Spinal cord (tissue), 10 donors: ENCODE measurements around the gene CHADL. TPM values are rescaled to one million over a fixed set of nuclear protein-coding genes. Genes with fewer than 3 reads are reported as not detected.

ENCODE experiments used
- DNase-seq, 6 donors: peaks; one replicate each; pipeline versions ENCODE4 v3.0.0 to v3.0.0-alpha.2; 2013 to 2015; ENCODE audit warnings: low spot score in 6 of 6, low read depth in 4 of 6
- H3K27ac ChIP-seq: one replicate; pipeline ENCODE4 v1.5.1; 2013; ENCODE audit warnings: low read depth, low read length, control low read depth
- H3K27me3 ChIP-seq: one replicate; pipeline ENCODE4 v1.6.1; 2013; ENCODE audit warnings: low read length; ENCODE audit not compliant: control insufficient read depth, insufficient read depth
- H3K36me3 ChIP-seq: one replicate; pipeline ENCODE4 v1.6.1; 2013; ENCODE audit warnings: low read length; ENCODE audit not compliant: control insufficient read depth, insufficient read depth
- H3K4me1 ChIP-seq: one replicate; pipeline ENCODE4 v1.6.1; 2013; ENCODE audit warnings: low read length; ENCODE audit not compliant: control insufficient read depth, insufficient read depth
- H3K4me3 ChIP-seq: one replicate; pipeline ENCODE4 v1.5.1; 2013; ENCODE audit warnings: low read depth, low read length, control low read depth
- H3K9me3 ChIP-seq: one replicate; pipeline ENCODE4 v1.6.1; 2013; ENCODE audit warnings: low read length; ENCODE audit not compliant: control insufficient read depth, insufficient read depth
- WGBS: methylation state at CpG from one replicate; pipeline ENCODE4 v1.1.5; 2013; ENCODE audit warnings: missing lambda C conversion rate; ENCODE audit not compliant: insufficient coverage; 5-methylcytosine and 5-hydroxymethylcytosine counted together
- polyA plus RNA-seq, 2 donors: library from polyadenylated mRNA; unstranded; fragments of 120-200 nt; gene quantifications; one replicate each; pipeline ENCODE4 v1.2.1, GENCODE V29; 2013; ENCODE audit not compliant: insufficient read length in 2 of 2
- total RNA-seq, 2 donors: library from RNA; depleted of rRNA in 1 of 2; stranded (reverse); fragments of 120-200 nt in 1 of 2; fragments of >200 nt in 1 of 2; gene quantifications; one replicate each; pipeline versions ENCODE4 v1.2.3 to v1.2.4, GENCODE V29; 2013 to 2014
- donor health status: healthy.

The CHADL gene
- total and polyA plus RNA-seq, 4 donors, result 23.2 to 48.2 (median 37.5) TPM

DNA sequence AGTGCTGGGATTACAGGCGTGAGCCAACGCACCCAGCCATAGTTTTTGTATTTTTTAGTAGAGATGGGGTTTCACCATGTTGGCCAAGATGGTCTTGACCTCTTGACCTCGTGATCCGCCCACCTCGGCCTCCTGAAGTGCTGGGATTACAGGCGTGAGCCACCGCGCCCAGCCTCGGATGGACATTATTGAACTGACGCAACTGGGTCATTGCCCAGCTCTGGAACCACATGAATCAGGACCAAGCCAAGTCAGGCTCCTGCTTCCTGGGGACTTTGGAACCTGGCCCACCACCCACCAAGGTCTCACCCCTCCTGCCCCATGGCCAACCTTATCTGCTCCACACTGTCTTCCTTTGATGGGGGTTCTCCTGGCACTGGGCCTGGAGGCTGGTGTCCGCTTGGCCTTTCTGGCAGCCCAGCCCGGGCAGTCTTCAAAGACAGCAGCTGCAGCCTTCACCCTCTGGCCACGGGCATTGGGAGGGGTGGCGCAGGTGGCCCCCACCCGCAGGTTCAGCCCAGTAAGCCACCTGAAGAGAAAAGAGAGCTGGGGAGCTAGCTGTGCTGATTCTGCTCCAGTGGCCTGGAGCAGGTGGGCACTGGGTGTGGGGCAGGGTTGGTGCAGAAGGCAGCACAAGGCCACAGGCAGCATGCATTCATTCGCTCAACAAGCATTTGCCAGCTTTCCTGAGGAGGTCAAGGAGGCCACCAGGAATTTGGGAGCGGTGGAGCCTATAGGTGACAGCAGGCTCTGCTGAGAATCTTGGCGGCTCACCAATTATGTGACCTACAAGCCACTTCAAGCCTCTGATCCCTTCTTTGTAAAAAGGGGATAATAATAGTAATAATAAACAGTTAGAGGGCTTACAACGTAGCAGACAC lies 5.7 kb downstream of the CHADL start:
- no peaks in the 10 kb centered on the region for H3K27me3 ChIP-seq
- H3K9me3 ChIP-seq, result no peaks in the 10 kb centered on the region
- no peak overlapping the region for H3K27ac ChIP-seq
- WGBS, result 85% methylated on average over 16 of the region's 19 CpGs
- H3K36me3 ChIP-seq, result peaks cover 44% of the 10 kb centered on the region
- peaks cover 38% of the 10 kb centered on the region for H3K4me1 ChIP-seq
- no peak overlapping the region for H3K4me3 ChIP-seq
- DNase-seq, result no peak

- Histone ChIP-seq H3K27me3 (no peaks in the 10 kb centered on the region), H3K27ac (no peak overlapping the region), H3K4me1 (peaks cover 4% of the 10 kb centered on the region), H3K4me3 (no peak overlapping the region), H3K9me3 (no peaks in the 10 kb centered on the region), H3K36me3 (peaks cover 65% of the 10 kb centered on the region)
- 100% methylated on average over 5 of the region's 7 CpGs for WGBS
- no peak for DNase-seq
Observed at GRCh38 chr22:41231369-41231768, 9.4 kb downstream of the CHADL start.

DNA sequence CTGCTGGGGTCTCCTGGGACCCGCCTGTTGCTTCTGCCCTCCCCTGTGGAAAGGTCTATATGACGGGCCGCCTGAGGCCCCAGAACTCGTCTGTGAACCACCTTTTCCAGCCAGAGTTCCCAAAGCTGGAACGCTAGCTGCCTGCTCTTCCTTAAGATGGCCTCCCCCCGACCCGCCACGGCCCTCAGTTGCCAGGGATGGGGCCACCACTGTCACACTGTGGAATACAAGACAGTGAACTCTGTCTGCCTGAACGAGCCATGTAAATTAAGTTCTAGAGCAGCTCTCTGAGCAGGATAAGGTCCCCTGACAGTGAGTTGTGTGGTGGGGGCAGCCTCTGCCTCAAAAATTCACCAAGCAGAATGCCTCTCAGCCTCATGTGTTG lies 10.3 kb downstream of the CHADL start:
- H3K27me3 ChIP-seq, result no peaks in the 10 kb centered on the region
- WGBS, result 90% methylated on average over 9 of the region's 9 CpGs
- no peak for DNase-seq
- no peak overlapping the region for H3K4me3 ChIP-seq
- no peak overlapping the region for H3K27ac ChIP-seq
- no peaks in the 10 kb centered on the region for H3K9me3 ChIP-seq
- peaks cover 71% of the 10 kb centered on the region for H3K36me3 ChIP-seq
- H3K4me1 ChIP-seq, result no peaks in the 10 kb centered on the region

DNA sequence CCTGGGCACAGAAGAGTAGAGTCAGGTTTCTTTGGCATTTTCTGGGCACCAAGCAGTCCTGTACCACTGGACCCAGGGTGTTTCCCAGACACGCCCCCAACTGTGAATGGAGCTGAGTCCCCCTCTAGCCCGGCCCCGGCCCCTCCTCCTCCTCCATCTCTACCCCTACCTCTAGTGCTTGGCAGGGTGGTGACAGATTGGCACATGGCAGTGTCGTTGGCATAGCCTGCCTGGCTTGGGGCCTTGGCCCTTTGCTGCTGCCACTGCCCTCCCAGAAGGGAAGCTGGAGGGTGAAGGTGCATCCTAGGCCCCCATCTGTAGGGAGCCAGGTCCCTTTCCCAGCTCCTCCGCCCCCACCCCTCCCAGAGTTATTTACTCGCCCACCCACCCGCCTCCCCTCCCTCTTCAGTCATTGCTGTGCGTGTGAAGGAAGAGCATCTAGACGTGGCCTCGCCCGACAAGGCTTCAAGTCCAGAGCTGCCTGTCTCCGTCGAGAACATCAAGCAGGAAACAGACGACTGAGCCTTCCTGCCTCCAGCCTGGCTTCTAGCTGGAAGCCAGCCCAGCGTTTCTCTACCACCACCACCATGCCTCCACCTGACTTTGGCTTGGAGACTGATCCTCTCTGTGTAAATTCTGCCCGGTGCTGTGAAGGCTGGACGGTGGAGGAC lies 10.9 kb downstream of the CHADL start:
- Histone ChIP-seq H3K4me1 (no peaks in the 10 kb centered on the region), H3K36me3 (peaks cover 72% of the 10 kb centered on the region), H3K27me3 (no peaks in the 10 kb centered on the region), H3K27ac (no peak overlapping the region), H3K9me3 (no peaks in the 10 kb centered on the region), H3K4me3 (no peak overlapping the region)
- WGBS, result 80% methylated on average over 6 of the region's 17 CpGs
- DNase-seq, result no peak

DNA sequence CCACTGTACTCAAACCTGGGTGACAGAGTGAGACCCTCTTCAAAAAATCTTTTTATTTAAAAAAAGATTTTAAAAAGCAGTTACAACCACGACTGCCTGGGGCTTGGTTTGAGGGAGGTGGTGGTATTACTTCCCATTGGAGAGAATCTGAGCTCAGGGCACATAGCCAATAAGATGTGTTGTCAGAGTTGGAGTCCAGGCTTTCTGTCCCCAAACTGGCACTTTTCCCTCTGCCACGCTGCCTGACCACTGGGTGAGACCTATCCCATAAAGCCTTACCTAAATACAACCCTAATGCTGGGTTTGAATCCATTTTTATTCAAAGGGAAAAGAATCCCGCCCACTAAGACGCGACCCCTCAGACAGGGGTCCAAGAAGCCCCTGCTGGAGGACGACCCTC lies 11.5 kb downstream of the CHADL start:
- no peaks in the 10 kb centered on the region for H3K4me1 ChIP-seq
- H3K4me3 ChIP-seq, result no peak overlapping the region
- WGBS, result 91% methylated on average over 4 of the region's 6 CpGs
- H3K36me3 ChIP-seq, result peaks cover 77% of the 10 kb centered on the region
- no peaks in the 10 kb centered on the region for H3K9me3 ChIP-seq
- no peak overlapping the region for H3K27ac ChIP-seq
- no peaks in the 10 kb centered on the region for H3K27me3 ChIP-seq
- no peak for DNase-seq

GRCh38 chr22:41226723-41227655 lies 13.7 kb downstream of the CHADL start:
- no peak overlapping the region for H3K27ac ChIP-seq
- DNase-seq, result no peak
- no peaks in the 10 kb centered on the region for H3K9me3 ChIP-seq
- H3K4me1 ChIP-seq, result peaks cover 3% of the 10 kb centered on the region
- H3K4me3 ChIP-seq, result no peak overlapping the region
- 95% methylated on average over 20 of the region's 26 CpGs for WGBS
- H3K36me3 ChIP-seq, result peaks cover 99% of the 10 kb centered on the region
- no peaks in the 10 kb centered on the region for H3K27me3 ChIP-seq

GRCh38 chr22:41223535-41223934 lies 17.2 kb downstream of the CHADL start:
- H3K36me3 ChIP-seq, result peaks cover 94% of the 10 kb centered on the region
- H3K4me3 ChIP-seq, result no peak overlapping the region
- no peak for DNase-seq
- 93% methylated on average over 5 of the region's 7 CpGs for WGBS
- no peaks in the 10 kb centered on the region for H3K9me3 ChIP-seq
- H3K27ac ChIP-seq, result no peak overlapping the region
- H3K27me3 ChIP-seq, result no peaks in the 10 kb centered on the region
- peaks cover 3% of the 10 kb centered on the region for H3K4me1 ChIP-seq

GRCh38 chr22:41222846-41223507 lies 17.8 kb downstream of the CHADL start:
- no peak overlapping the region for H3K4me3 ChIP-seq
- peaks cover 89% of the 10 kb centered on the region for H3K36me3 ChIP-seq
- WGBS, result 92% methylated on average over 9 of the region's 9 CpGs
- no peaks in the 10 kb centered on the region for H3K9me3 ChIP-seq
- DNase-seq, result no peak
- H3K4me1 ChIP-seq, result peaks cover 3% of the 10 kb centered on the region
- no peaks in the 10 kb centered on the region for H3K27me3 ChIP-seq
- H3K27ac ChIP-seq, result no peak overlapping the region
